CD4-positive, alpha-beta T cell treated with Interleukin-17A for 1 hour (primary cell): ENCODE results near the gene KCNF1.
A peak's percentile ranks its signal among the peaks of the same experiment; 100 is the strongest.

Experiments used
- DNase-seq: peaks from one replicate; pipeline ENCODE4 v3.0.0-alpha.2; 2020

Gene KCNF1

DNA sequence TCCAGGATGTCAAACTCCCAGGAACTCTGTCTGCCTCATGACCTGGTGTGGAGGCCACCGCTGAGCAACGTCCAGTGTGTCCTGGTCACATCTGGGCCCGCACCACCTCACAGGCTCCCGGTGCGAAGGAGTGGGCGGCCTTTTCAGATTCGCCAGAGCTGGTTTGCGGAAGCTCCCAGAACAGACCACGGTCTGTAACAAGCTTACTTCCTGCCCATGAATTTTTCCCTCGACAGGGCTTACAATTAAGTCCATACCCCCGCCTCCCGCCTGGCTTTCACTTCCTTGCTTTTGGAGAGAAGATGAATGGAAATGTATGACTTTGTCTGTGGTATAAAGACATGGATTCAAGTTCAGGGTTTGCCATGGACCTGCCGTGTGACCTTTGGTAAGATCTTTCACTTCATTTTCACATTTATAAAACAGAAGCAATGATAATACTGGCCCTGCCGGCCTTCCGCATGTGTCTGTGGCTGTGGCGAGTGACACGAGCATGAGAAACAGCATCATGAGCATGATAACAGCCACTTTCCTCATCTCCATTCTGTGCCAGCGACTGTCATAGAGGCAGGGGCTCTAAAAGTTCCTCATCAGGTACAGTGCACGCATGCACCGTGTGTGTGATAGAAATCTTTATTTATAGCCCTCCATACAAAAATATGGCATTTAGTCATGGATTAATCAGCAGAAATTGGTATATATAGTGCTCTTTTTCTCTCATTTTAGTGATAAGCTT lies 31.0 kb upstream of the KCNF1 start:
- no peak for DNase-seq

DNA sequence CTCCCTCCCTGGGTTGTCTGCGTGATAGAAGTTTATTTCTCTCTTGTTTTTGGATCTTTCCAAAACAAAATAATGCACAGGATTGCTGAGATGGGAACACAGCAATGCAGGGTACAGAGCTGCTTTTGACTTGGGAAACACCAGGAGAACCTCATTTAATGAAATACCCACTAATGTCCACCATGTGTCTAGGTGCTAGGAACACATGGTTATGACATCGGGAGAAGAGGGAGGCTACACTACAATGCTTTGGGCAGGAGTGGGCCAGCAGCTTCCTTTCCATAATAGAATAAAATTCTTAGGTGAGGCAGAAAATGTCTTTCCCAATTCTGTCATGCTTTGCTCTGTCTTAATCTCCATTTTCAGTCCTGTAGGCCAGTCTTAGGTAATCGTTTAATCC lies 29.2 kb upstream of the KCNF1 start:
- DNase-seq: no peak

DNA sequence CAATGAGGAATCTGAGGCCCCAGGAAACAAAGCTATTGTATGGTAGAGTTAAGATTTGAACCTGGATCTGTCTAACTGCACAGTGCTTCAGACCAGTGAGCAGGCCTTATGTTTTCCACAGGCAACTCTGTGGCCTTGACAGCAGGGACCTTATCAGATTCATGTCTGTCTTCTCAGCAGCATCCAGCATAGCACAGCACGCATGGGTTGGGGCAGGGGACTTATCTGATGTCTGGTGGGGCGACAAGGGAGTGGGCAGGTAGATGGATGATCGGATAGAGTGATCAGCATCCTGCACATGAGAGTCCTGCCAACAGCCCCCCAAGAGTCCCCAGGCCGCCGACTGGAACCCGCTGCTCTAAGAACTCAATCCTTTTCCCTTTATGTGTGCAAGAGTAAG lies 28.7 kb upstream of the KCNF1 start:
- no peak for DNase-seq

DNA sequence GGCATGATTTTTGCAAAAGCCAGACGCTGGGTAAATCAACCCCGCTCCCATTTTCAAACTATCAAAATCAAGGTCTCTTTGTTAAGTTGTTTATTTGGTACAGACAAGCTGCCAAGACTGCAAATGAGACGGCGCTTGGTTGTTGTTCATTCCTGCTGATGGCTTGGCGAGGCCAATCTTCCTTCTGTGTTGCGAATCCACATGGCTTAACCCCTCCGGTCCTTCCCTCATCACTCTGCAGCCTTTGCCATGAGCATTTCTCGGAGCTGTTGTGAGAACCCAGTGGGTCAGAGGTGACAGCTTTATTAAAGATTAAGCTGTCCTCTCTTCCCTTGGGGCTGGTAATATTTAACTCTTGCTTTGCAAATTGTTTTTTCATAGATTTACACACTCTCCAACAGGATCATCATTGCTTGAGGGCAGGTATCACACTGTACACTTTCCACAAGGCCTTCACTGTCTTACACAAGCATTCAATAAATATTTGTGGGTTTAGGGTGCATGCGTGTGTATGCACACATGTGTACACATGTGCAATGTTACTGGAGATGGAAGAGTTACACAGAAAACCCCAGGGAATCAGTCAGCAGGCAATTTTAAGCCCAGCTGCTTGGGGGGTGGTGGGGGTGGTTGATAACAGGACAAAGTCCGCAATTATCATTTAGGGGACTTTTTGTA lies 27.8 kb upstream of the KCNF1 start:
- DNase-seq: no peak

DNA sequence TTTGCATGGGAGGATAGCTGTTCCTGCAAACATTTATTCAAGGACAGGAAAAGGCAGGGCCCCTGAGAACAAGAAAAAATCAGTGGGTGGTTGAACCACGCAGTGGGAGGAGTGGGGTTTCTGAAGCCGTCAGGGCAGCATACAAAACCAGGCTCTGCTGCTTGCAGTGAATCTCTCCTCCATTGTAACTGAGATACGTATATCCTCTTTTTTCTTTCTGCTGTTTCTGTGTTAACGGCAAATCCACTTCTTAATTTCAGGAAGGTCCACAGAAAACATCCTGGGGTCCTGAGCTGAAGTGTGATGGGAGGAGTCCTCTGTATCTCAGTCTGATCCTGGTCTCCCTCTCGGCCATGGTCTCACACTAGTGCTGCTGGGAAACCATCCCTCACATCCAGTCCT lies 27.2 kb upstream of the KCNF1 start:
- DNase-seq: no peak

DNA sequence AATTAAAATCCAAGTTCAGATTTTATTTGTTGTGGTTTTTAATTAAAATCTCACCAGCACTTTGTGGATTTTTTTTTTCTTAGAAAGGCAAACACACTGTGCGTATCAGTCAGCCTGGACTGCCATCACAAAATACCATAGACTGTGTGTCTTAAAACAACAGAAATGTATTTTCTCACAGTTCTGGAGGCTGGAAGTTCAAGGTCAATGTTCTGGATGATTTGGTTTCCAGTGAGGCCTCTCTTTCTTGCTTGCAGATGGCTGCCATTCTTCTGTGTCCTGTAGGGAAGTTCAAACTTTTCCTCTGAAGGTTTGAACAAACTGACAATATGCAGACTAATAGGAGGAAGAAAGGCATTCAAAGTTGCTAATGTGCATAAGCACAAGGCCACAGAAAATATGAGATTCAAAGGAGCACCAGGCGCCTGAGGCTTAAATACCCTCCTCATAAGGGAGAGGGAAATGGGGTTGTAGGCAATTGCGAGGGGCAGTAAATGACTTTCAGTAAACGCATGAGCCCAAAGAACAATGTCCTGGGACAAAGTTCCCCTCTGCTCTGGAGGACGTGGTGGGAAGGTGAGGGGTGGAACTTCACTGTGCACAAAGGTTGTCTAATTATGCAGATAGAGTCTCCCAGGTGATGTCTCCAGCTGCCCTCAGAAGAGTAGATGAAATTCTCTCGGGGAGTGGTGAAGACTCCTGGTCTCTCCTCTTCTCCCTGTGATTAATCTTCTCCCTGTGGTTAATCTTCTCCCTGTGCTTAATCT lies 26.5 kb upstream of the KCNF1 start:
- DNase-seq: no peak

DNA sequence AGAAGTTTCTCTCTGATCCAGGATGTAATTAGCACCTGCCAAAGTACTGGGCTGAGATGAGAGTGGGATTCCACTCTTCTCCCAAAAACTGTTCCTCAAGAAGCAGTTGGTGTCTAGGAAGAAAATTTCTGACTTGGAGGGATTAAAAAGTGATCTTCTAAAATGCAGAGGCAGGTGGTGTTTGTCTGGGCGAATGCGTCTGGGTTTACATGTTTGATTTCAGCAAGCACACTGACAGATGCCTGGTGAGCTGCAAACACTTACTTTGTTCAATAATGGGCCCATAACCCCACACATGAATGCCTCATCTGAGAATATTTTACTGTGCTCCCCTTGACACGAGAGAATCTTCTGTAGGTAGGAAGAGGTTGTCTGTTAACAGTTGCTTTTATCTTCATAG lies 24.3 kb upstream of the KCNF1 start:
- no peak for DNase-seq

DNA sequence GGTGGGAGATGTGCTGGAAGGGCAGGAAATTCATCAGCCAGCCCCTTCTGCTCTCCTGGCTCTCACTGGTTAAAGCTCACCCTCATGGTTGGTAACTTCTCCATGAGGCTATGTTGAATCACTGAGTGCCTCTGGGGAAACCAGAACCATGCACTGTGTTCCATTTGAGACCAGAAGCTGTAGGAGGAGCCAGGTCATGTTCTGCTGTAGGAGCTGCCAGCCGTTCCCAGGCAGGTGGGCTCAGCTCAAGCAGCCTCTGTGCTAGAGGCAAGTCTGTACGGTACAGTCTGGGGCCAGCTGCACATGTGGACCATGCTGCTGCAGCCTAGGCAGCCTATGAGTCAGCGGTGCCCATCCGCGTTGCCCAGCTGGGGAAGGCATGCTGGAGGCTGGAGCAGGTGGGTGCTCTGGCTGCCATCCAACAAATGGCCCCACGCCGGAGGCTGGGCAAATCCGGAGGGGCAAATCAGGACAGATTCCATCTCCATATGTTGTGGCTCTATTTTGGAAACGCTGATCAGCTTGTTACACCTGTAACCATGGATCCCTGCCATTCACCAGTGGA lies 22.0 kb upstream of the KCNF1 start:
- DNase-seq: no peak

DNA sequence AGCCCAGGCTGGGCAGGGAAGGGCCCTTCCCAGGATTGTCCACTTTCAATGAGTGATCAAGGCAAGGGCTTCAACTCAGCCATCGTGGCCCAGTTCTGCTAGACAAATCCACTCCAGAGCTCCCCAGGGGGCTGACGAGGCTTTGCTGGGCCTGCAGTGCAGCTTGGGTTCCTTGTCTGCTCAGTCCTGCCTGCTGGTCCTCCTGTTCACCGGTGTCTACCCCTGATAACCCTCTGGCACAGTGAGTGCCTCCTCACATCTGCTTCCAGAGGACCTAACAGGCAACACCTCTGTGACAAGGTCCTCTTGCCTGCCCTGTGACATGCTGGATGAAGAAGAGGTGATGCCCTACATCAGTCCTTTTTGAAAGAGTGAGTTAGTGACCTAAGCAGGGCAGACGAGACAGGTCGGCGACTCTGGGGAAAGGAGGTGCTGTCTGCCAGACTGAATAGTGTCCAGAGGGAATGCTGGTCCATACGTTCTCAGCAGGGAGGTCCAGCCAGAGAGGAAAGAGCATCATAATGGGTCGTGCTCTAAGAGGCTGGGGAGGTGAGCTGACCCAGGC lies 20.9 kb upstream of the KCNF1 start:
- no peak for DNase-seq

DNA sequence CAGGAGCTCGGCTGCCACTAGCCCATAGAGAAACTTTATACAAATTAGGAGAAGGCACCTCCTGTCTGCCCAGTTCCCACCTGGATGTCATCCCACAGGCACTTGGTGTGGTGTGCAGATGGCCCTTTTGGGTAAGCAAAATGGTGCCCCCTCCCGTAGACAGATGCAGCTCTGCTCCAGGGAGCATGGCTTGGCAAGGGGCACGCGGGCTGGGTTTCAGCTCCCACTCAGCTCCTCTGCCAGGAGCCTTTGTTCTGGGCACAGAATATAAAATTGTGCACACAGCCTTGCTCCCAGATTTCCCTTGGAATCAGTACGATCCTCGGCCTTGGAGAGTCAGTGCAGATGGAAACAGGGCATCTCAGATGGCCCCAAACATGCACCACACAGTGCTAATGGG lies 20.3 kb upstream of the KCNF1 start:
- no peak for DNase-seq

DNA sequence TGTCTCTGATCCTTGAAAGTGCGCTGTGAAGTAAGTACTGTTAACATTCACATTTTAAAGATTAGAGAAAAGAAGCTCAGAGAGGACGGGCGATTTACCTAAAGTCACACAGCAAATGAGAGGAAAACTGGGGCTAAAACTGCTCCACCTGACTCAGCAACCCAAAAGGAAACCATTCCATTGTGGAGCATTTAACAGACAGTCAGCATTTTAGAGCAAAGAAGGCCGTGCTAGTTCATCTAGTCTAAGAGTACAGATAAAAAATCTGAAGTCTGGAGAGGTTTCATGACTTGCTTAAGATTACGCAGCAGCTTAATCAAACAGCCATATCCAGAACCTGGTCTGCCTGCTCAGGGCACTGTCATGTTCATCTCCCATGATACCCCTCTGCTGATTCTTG lies 19.9 kb upstream of the KCNF1 start:
- DNase-seq: no peak

DNA sequence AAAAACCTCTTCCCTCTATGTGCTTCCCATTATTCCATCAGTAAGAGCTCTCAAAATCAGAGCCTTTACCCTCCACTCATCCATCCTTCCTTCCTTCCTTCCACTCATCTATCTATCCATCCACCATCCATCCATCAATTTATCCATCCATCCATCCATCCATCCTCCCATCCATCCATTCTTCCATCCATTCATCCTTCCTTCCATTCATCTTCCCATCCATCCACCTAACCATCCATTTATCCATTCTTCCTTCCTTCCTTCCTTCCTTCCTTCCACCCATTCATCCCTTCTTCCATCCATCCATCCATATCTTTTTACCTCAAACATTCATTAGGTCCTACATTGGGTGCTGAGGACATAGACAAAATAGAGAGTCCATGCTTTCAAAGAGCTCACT lies 19.4 kb upstream of the KCNF1 start:
- no peak for DNase-seq

DNA sequence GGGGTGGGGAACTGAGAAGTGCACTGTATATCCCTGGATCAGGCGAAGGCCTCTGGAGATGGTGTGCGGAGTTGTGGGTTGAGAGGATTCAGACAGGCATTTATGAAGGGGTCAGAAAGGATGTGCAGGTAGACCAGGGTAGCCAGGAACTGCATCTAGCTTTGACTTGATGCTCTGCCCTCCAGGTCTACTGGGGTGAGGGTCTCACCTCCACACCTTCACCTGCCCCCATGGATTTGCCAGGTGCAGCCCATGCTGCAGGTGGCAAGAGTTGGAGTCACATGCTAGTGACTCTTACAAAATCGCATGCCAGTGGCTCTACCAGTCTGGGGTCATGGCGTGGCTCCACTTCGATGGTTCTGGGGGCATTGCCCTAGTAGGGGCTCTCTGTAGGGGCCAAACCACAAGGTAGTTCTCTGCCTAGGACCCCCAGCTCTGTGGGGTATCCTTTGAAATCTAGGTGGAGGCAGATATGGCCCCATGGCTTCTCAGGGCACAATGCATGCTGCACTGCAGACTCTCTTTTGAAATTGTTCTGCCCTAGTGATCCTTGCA lies 18.9 kb upstream of the KCNF1 start:
- DNase-seq: no peak

DNA sequence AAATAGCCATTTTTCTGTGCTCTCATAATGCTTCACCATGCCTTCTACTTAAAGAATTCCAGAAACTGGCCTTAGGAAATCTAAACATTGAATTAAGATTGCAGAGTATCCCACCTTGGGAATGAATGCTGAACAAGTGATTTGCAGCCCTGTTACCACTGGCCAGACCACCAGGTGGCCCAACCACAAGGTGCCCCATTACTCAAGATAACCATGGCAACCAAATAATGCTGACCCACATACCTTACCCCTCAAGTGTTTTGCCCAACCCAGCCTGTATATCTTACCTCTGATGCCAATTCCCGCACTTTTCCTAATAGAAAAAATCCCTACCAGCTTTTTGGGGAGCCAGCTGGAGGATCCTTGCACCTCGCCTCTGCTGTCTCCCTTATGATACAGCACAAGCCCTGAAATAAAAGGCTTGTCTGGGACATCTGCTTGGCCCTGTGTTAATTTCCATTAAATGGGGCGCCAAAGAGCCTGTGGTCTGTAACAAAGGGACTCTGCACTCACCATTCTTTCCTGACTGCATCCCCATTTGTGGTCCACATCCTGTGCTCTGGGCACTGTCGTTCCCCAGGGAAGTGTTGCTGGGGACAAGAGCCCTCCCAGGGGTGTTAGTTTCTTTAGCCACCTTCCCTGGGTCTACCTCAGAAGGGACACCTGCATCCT lies 17.3 kb upstream of the KCNF1 start:
- no peak for DNase-seq

DNA sequence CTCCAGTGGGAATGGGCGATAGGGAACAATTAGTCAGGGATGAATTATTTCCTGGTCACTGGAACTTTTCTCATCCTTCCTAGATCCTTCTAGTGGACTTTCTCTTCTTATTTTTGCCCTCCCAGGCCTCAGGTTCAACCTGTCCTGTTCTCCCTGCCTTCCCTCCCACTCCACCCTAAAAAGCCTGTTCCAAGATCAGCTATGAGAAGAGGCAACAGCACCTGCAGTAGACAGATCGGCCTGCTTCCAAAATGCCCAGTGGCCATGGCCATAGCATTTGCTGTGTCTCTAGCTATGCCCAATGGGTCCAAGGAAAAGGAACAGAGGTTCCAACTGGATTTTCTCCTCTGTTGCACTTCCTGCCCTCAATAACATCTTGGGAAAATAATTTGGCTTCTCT lies 16.5 kb upstream of the KCNF1 start:
- no peak for DNase-seq

DNA sequence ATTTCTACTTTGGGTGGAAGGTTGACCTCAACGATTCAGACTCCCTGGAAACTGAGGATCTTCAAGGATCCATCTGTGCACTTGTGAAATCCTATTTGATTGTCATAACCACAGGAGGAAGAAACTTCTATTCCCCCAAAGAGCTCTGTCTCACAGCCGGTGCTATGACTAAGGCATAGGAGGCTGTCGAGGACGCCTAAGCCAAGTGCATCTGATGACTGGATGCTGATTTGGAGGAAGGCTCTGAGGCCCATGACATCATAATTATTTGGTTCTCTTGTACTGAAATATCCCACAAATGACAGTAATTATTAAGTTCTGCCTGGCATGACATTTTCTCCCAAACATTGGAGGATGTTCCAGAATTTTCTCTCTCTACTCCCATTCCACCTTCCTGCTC lies 13.8 kb upstream of the KCNF1 start:
- no peak for DNase-seq

DNA sequence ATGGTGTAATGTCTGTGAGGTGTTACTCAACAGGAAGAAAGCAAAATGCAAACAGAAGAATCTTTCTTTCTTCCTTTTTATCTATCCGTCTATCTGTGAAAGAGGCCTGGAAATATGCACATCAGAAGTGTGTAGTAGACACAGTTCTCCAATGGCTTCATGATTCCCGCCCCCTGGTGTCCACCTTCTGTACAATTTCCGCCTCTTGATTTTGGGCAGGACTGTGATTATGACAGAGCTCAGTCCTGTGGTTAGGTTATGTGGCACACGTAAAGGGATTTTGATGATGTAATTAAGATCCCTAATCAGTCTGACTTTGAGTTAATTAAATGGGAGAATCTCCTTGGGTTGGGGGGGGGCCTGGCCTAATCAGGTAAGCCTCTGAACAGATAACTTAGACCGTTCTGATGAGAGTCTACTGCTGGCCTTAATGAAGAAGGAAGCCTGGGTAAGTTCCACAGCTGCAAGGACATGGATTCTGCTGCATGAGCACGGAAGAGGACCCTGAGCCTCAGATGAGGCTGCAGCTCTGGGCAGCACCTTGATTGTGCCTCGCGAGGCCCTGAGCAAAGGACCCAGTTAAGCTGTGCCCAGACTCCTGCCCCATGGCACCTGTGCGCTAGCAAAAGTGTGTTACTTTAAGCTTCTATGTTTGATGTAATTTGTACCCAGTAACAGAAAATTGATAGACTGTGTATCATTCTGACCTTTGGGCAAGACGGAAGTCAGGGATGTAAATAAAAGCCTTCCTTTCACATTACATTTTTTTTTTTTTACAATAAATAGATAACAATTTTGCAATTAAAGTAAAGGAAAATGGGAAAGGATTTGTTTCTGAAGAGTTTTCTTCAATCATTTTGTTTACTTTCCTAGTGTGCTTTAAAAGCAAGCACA lies 11.3 kb upstream of the KCNF1 start:
- peak; percentile 13 for DNase-seq

DNA sequence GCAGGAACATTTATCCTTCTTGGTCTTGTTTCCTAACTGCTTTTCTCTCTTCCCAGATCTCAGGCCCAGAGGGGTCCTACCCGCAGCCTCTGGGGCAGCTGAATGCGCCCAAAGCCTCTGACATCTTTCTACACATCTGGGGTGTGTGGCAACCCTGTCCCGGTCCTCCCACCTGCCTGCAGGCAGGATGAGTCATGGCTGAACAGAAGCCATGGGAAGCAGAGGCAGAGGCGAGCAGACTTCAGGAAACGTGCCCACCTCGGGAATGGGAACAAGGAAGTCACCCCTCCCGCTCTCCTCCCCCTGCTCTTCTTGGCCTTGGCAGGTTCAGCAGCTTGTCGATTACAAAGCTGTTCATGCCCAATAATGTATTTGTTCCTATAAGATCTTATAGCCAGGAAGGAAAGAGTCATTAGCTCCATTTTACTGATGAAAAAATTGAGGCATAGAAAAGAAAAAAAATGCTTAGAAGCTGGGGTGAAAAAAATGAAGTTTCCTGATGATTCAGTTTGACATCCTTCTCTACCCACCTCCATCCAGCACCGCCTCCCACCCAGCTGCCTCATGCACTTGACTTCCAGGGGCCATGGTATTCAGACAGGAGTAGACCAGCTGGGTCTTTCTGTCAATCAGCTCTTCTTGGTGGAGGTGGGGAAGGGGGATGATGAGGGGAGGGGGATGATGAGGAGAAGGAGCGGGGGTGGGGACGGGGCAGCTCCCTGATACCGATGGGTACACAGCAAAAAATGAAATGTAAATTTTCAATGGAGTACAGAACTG lies 10.4 kb upstream of the KCNF1 start:
- DNase-seq: no peak

DNA sequence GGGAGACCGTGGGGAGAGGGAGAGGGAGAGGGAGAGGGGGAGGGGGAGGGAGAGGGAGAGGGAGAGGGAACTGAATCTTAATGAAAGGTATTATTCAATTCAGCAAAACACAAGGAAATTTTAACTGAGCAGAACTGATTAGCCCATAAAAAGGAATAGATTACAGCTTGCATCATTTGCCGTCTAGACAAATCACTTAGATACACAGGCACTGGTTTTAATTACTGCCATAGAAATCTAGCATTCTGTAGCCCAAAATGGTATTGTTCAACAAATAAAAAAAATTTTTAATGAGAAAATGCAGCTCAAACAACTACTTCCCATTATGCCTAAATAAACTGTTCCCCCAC lies 7.9 kb upstream of the KCNF1 start:
- DNase-seq: no peak

DNA sequence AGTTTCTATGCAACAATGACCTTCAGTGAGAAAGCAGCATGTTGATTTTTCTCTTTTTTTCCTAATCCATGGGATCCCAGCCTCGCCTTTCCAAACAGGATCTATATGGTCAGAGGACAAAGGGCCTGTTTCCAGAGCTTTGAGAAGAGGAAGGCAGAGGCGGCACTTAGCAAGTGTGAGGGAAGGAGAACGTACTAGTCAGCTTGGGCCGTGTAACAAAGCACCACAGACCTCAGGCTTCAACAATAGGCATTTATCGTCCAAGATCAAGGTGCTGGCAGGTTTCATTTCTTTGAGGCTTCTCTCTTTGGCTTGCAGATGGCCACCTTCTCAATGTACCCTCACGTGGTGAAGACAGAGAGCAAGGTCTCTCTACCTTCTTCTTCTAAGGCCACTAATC lies 7.3 kb upstream of the KCNF1 start:
- DNase-seq: no peak
